ENCODE measurements around the gene DENND1C.

DENND1C gene, protein sequence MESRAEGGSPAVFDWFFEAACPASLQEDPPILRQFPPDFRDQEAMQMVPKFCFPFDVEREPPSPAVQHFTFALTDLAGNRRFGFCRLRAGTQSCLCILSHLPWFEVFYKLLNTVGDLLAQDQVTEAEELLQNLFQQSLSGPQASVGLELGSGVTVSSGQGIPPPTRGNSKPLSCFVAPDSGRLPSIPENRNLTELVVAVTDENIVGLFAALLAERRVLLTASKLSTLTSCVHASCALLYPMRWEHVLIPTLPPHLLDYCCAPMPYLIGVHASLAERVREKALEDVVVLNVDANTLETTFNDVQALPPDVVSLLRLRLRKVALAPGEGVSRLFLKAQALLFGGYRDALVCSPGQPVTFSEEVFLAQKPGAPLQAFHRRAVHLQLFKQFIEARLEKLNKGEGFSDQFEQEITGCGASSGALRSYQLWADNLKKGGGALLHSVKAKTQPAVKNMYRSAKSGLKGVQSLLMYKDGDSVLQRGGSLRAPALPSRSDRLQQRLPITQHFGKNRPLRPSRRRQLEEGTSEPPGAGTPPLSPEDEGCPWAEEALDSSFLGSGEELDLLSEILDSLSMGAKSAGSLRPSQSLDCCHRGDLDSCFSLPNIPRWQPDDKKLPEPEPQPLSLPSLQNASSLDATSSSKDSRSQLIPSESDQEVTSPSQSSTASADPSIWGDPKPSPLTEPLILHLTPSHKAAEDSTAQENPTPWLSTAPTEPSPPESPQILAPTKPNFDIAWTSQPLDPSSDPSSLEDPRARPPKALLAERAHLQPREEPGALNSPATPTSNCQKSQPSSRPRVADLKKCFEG

DNA sequence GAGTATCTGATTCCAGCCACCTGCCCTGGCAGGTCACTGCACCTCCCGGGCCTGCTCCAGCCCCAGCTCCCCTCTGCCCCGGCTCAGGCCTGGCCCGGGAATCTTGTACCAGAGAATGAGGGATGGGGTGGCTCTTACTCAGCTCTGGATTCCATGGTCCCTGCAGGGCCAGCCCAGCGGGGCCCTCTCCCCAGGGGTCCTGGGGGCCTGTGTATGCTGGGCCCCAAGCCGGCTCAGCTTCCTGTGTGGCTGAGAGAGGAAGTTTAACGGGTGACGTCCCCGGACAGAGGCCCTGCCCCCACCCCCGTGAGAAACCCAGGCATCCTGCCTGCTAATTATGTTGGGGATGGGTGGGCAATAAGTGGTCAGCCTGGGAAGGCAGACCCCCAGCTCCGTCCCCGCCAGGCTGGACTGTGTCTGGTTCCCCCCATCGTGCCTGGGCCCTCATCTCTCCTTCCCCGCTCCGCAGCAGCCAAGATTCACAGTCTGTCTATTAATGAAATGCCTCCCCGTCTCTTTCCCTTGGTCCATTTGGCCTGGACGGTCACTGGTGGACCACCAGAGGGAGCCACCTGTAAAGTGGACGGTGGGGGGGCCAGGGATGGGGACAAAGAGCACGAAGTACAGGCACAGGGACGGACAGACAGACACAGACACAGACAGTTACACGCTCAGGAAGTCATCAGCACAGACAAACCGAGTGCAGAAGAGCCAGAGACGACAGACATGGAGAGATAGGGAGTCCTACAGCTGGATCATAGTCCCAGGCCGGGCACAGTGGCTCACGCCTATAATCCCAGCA is at the start of gene DENND1C:
Gene DENND1C (minus strand): TSS at position 247 of the 802 bp plus-strand sequence. CDS start 92 bp downstream, at position 155.
- Histone ChIP-seq H3K9me3 (ENCODE audit: control insufficient read depth, insufficient read depth, low read length) (no peaks in the 10 kb centered on the region), H3K4me3 (ENCODE audit: low read length) (peak within 1 kb of the TSS; percentile 97), H3K79me2 (ENCODE audit: control insufficient read depth, low read length) (peaks cover 9% of the 10 kb centered on the region), H3K36me3 (ENCODE audit: control insufficient read depth, low read length) (peaks cover 8% of the 10 kb centered on the region), H4K20me1 (ENCODE audit: control insufficient read depth, insufficient read depth, low read depth, low read length) (no peaks in the 10 kb centered on the region), H3K4me2 (ENCODE audit: low read length) (peak within 1 kb of the TSS; percentile 96), H3K27me3 (ENCODE audit: control insufficient read depth, low read length) (no peaks in the 10 kb centered on the region), H3K4me1 (ENCODE audit: control insufficient read depth, low read length) (peaks cover 20% of the 10 kb centered on the region), H3K27ac (ENCODE audit: low read depth, low read length) (peak within 1 kb of the TSS; percentile 65), H3K9me2 (replicated peaks; ENCODE audit: control insufficient read depth, low read length) (no peaks in the 10 kb centered on the region), H3F3A (ENCODE audit: control insufficient read depth, insufficient read depth) (no peaks in the 10 kb centered on the region)
- TF ChIP-seq CTCF (IDR thresholded peaks at IDR 0.05; ENCODE audit: low read depth, low read length, poor library complexity, severe bottlenecking) (peak; percentile 15), EZH2phosphoT487 (IDR thresholded peaks at IDR 0.05; ENCODE audit: borderline replicate concordance, low read length) (no peak)

DNA sequence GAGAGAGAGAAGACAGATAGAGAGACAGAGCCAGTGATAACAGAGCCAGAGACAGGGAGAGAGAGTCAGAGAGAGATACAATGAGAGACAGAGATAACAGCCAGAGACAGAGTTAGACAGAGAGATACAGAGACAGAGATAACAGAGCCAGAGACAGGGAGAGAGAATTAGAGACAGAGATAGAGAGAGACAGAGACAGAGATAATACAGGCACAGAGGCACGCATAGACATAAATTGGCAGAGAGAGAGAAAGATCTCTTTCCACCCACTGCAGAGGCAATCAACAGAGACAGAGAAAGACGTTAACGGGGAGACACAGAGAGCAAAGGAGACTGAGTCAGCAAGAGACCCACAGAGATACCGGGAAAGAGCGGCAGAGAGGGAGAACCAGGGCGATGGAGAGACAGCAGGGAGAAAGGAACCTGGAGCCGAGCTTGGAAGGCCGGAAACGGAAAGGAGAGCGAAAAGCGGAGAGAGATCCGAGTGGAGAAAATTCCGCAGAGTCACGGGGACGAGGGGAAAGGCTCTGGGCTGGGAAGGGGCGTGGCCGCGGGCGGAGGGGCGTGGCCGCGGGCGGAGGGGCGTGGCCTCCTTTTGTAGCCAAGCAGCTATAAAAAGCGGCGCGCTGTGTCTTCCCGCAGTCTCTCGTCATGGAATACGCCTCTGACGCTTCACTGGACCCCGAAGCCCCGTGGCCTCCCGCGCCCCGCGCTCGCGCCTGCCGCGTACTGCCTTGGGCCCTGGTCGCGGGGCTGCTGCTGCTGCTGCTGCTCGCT is 49.0 kb upstream of the DENND1C start, which contains the start of gene TNFSF9:
Gene TNFSF9 (plus strand): TSS at position 641 of the 777 bp plus-strand sequence. CDS start 11 bp downstream, at position 652.
- Histone ChIP-seq H3K9me2 (replicated peaks; ENCODE audit: control insufficient read depth, low read length) (no peaks in the 10 kb centered on the region), H3K27ac (ENCODE audit: low read depth, low read length) (peak within 1 kb of the TSS; percentile 93), H3K9me3 (ENCODE audit: control insufficient read depth, insufficient read depth, low read length) (no peaks in the 10 kb centered on the region), H3F3A (ENCODE audit: control insufficient read depth, insufficient read depth) (peaks cover 39% of the 10 kb centered on the region), H3K4me1 (ENCODE audit: control insufficient read depth, low read length) (peaks cover 53% of the 10 kb centered on the region), H3K79me2 (ENCODE audit: control insufficient read depth, low read length) (peaks cover 45% of the 10 kb centered on the region), H3K4me3 (ENCODE audit: low read length) (peak within 1 kb of the TSS; percentile 94), H3K4me2 (ENCODE audit: low read length) (peak within 1 kb of the TSS; percentile 87), H3K36me3 (ENCODE audit: control insufficient read depth, low read length) (peaks cover 37% of the 10 kb centered on the region), H4K20me1 (ENCODE audit: control insufficient read depth, insufficient read depth, low read depth, low read length) (peaks cover 9% of the 10 kb centered on the region; the same call in 1 of the 2 replicates), H3K27me3 (ENCODE audit: control insufficient read depth, low read length) (no peaks in the 10 kb centered on the region)
- TF ChIP-seq EZH2phosphoT487 (IDR thresholded peaks at IDR 0.05; ENCODE audit: borderline replicate concordance, low read length) (no peak), CTCF (IDR thresholded peaks at IDR 0.05; ENCODE audit: low read depth, low read length, poor library complexity, severe bottlenecking) (no peak)

- H3K79me2 ChIP-seq (ENCODE audit: control insufficient read depth, low read length) = peaks cover 45% of the 10 kb centered on the region
- peak overlapping the region; percentile 93 for H3K27ac ChIP-seq (ENCODE audit: low read depth, low read length)
- peak overlapping the region; percentile 94 for H3K4me3 ChIP-seq (ENCODE audit: low read length)
Measured at GRCh38 chr19:6529937-6530385, 48.4 kb upstream of the DENND1C start.

More at GRCh38 chr19:6529937-6530385, 48.4 kb upstream of the DENND1C start:
- Histone ChIP-seq H4K20me1 (ENCODE audit: control insufficient read depth, insufficient read depth, low read depth, low read length) (peaks cover 9% of the 10 kb centered on the region; the same call in 1 of the 2 replicates), H3K4me2 (ENCODE audit: low read length) (peak overlapping the region; percentile 87), H3K9me2 (replicated peaks; ENCODE audit: control insufficient read depth, low read length) (no peaks in the 10 kb centered on the region), H3K27me3 (ENCODE audit: control insufficient read depth, low read length) (no peaks in the 10 kb centered on the region), H3K9me3 (ENCODE audit: control insufficient read depth, insufficient read depth, low read length) (no peaks in the 10 kb centered on the region), H3K36me3 (ENCODE audit: control insufficient read depth, low read length) (peaks cover 32% of the 10 kb centered on the region), H3F3A (ENCODE audit: control insufficient read depth, insufficient read depth) (peaks cover 32% of the 10 kb centered on the region), H3K4me1 (ENCODE audit: control insufficient read depth, low read length) (peaks cover 50% of the 10 kb centered on the region)
- TF ChIP-seq CTCF (IDR thresholded peaks at IDR 0.05; ENCODE audit: low read depth, low read length, poor library complexity, severe bottlenecking) (no peak), EZH2phosphoT487 (IDR thresholded peaks at IDR 0.05; ENCODE audit: borderline replicate concordance, low read length) (no peak)

Measured in DOHH2 (cell line).